Subcutaneous abdominal adipose tissue (tissue), 5 donors: ENCODE data around the gene PTPRU.

Experiments used
- H3K27ac ChIP-seq: one replicate; pipeline ENCODE4 v1.7.0; 2013; ENCODE audit warnings: low read depth, mild to moderate bottlenecking, inconsistent platforms, low read length, moderate library complexity
- H3K27me3 ChIP-seq, 5 donors: one replicate each; pipeline ENCODE4 v1.7.0; 2013; ENCODE audit warnings: low read length in 5 of 5, inconsistent platforms in 1 of 5; ENCODE audit not compliant: control insufficient read depth in 5 of 5, insufficient read depth in 4 of 5
- H3K36me3 ChIP-seq, 5 donors: one replicate each; pipeline ENCODE4 v1.7.0; 2013; ENCODE audit warnings: low read length in 5 of 5; ENCODE audit not compliant: control insufficient read depth in 5 of 5, insufficient read depth in 5 of 5
- H3K4me1 ChIP-seq, 5 donors: one replicate each; pipeline ENCODE4 v1.7.0; 2013; ENCODE audit warnings: low read length in 5 of 5, mild to moderate bottlenecking in 3 of 5, moderate library complexity in 1 of 5; ENCODE audit not compliant: control insufficient read depth in 5 of 5, insufficient read depth in 5 of 5
- H3K4me3 ChIP-seq, 5 donors: one replicate each; pipeline ENCODE4 v1.7.0; 2013; ENCODE audit warnings: low read length in 5 of 5, low read depth in 1 of 5
- H3K9ac ChIP-seq, 5 donors: one replicate each; pipeline ENCODE4 v1.7.0; 2013; ENCODE audit warnings: low read length in 5 of 5, mild to moderate bottlenecking in 4 of 5, moderate library complexity in 3 of 5
- H3K9me3 ChIP-seq, 5 donors: one replicate each; pipeline ENCODE4 v1.7.0; 2013; ENCODE audit warnings: low read length in 5 of 5; ENCODE audit not compliant: control insufficient read depth in 5 of 5
- donor health status: healthy.
- donor health status: healthy.
- donor health status: healthy.
- donor health status: healthy.
- donor health status: healthy.

The PTPRU gene

DNA sequence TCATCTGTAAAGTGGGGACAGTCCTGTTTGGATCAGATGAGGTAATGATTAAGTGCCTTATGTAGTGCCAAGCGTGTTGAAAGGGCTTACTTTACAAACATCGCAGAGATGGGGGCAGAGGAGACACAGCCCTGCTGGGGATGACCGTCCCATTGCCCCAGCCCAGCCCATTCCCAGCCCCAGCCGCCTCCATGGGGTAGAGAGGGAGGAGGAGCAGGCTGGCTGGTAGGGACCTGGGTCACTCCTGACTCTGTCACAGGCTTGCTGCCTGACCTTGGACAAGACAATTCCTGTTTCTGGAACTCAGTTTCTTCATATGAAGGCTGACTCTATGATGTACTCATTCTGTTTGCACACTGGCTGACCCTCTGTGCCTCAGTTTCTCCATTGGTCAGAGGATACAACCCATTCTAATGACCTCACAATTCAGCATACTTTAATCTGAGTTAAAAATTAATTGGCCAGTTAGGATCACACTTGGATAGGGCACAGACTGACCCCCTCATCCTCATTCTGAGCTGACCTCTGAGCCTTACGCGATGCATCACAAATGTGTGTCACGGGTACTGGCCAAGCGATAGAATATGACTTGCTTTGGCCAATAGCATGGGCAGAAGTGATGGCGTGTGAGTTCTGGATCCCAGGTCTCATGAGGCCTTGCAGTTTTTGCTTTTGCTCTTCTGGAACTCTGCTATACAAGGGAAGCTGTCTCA lies 91.1 kb downstream of the PTPRU start:
- peaks cover 0 to 2% (median 0%) of the 10 kb centered on the region in 5 donors for H3K27me3 ChIP-seq
- no peaks in the 10 kb centered on the region for H3K4me1 ChIP-seq
- H3K4me3 ChIP-seq = no peak overlapping the region
- no peak overlapping the region for H3K27ac ChIP-seq
- no peaks in the 10 kb centered on the region for H3K9me3 ChIP-seq
- peaks cover 0 to 32% (median 17%) of the 10 kb centered on the region in 5 donors for H3K36me3 ChIP-seq
- H3K9ac ChIP-seq = no peak overlapping the region

- no peak overlapping the region for H3K27ac ChIP-seq
- H3K9me3 ChIP-seq = no peaks in the 10 kb centered on the region
- H3K9ac ChIP-seq = no peak overlapping the region
- no peaks in the 10 kb centered on the region for H3K4me1 ChIP-seq
- H3K36me3 ChIP-seq = peaks cover 0 to 22% (median 17%) of the 10 kb centered on the region in 5 donors
- H3K4me3 ChIP-seq = no peak overlapping the region
- peaks cover 0 to 2% (median 0%) of the 10 kb centered on the region in 5 donors for H3K27me3 ChIP-seq
Measured at GRCh38 chr1:29329022-29329775, 92.9 kb downstream of the PTPRU start.

- Histone ChIP-seq H3K27me3 (peaks cover 0 to 2% (median 0%) of the 10 kb centered on the region in 5 donors), H3K36me3 (peaks cover 0 to 20% (median 17%) of the 10 kb centered on the region in 5 donors), H3K27ac (no peak overlapping the region), H3K9me3 (no peaks in the 10 kb centered on the region), H3K4me1 (no peaks in the 10 kb centered on the region), H3K9ac (no peak overlapping the region), H3K4me3 (no peak overlapping the region)
Measured at GRCh38 chr1:29330089-29330488, 93.8 kb downstream of the PTPRU start.

GRCh38 chr1:29330856-29331255 lies 94.5 kb downstream of the PTPRU start:
- H3K9me3 ChIP-seq = no peaks in the 10 kb centered on the region
- peaks cover 0 to 18% (median 10%) of the 10 kb centered on the region in 5 donors for H3K36me3 ChIP-seq
- H3K27me3 ChIP-seq = peaks cover 0 to 2% (median 0%) of the 10 kb centered on the region in 5 donors
- no peaks in the 10 kb centered on the region for H3K4me1 ChIP-seq
- H3K4me3 ChIP-seq = no peak overlapping the region
- no peak overlapping the region for H3K9ac ChIP-seq
- no peak overlapping the region for H3K27ac ChIP-seq

GRCh38 chr1:29331309-29331708 lies 95.0 kb downstream of the PTPRU start:
- H3K27ac ChIP-seq = no peak overlapping the region
- no peak overlapping the region for H3K4me3 ChIP-seq
- peaks cover 0 to 2% (median 0%) of the 10 kb centered on the region in 5 donors for H3K27me3 ChIP-seq
- no peak overlapping the region for H3K9ac ChIP-seq
- H3K9me3 ChIP-seq = no peaks in the 10 kb centered on the region
- H3K4me1 ChIP-seq = no peaks in the 10 kb centered on the region
- peaks cover 0 to 16% (median 6%) of the 10 kb centered on the region in 5 donors for H3K36me3 ChIP-seq

- peaks cover 0 to 12% (median 4%) of the 10 kb centered on the region in 5 donors for H3K36me3 ChIP-seq
- H3K9ac ChIP-seq = no peak overlapping the region
- H3K4me1 ChIP-seq = no peaks in the 10 kb centered on the region
- H3K27ac ChIP-seq = no peak overlapping the region
- peaks cover 0 to 5% (median 0%) of the 10 kb centered on the region in 5 donors for H3K27me3 ChIP-seq
- no peak overlapping the region for H3K4me3 ChIP-seq
- H3K9me3 ChIP-seq = no peaks in the 10 kb centered on the region
Measured at GRCh38 chr1:29331729-29332128, 95.4 kb downstream of the PTPRU start.

- Histone ChIP-seq H3K27me3 (peaks cover 0 to 8% (median 0%) of the 10 kb centered on the region in 5 donors), H3K4me3 (no peak overlapping the region), H3K9me3 (no peaks in the 10 kb centered on the region), H3K9ac (no peak overlapping the region), H3K27ac (no peak overlapping the region), H3K36me3 (peaks cover 0 to 7% (median 4%) of the 10 kb centered on the region in 5 donors), H3K4me1 (no peaks in the 10 kb centered on the region)
Measured at GRCh38 chr1:29332204-29332603, 95.9 kb downstream of the PTPRU start.

DNA sequence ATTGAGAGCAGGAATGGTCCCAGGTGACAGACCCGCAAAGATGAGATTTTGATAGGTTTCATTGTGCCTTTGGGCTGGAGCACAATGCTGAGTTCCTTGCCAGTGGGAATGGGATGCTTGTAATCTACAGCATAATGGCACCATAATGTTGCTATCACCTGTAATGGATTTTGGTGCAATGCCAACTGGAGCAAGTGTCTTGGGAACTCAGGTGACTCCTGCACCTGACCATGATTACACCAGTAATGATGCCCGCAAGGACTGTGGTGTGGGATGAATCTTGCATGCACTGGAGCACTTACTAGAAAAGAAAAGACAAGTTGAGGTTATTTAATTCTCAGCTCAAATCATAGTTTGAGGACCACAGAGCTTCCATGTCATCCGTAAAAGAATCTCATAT lies 96.7 kb downstream of the PTPRU start:
- H3K9me3 ChIP-seq = no peaks in the 10 kb centered on the region

GRCh38 chr1:29335573-29335972 lies 99.3 kb downstream of the PTPRU start:
- Histone ChIP-seq H3K36me3 (no peaks in the 10 kb centered on the region), H3K27ac (no peak overlapping the region), H3K4me1 (no peaks in the 10 kb centered on the region), H3K4me3 (no peak overlapping the region), H3K9me3 (no peaks in the 10 kb centered on the region), H3K27me3 (peaks cover 0 to 9% (median 3%) of the 10 kb centered on the region in 5 donors), H3K9ac (no peak overlapping the region)

More for the DNA sequence above, 96.7 kb downstream of the PTPRU start:
- H3K27ac ChIP-seq = no peak overlapping the region
- peaks cover 0 to 8% (median 0%) of the 10 kb centered on the region in 5 donors for H3K27me3 ChIP-seq
- H3K36me3 ChIP-seq = peaks cover 0 to 1% (median 0%) of the 10 kb centered on the region in 5 donors
- H3K9ac ChIP-seq = no peak overlapping the region
- no peaks in the 10 kb centered on the region for H3K4me1 ChIP-seq
- no peak overlapping the region for H3K4me3 ChIP-seq
